Prostate gland (tissue), 2 donors: Measurements from ENCODE around the gene PAXX.

ENCODE experiments used
- POLR2A ChIP-seq: fragments of 450-650 bp; IDR thresholded peaks from one replicate; pipeline ENCODE4 v1.6.1; 2016; ENCODE audit warnings: antibody characterized with exemption, mild to moderate bottlenecking
- POLR2AphosphoS5 ChIP-seq: sonication (generic); formaldehyde crosslinking; IDR thresholded peaks from one replicate; pipeline ENCODE4 v1.6.1; 2017; ENCODE audit warnings: antibody characterized with exemption
- TF ChIP-seq, protein P1 (sequence below), 4 experiments: fragments of 200-600 bp in 2 of 4; fragments of 450-650 bp in 2 of 4; sonication (generic) in 2 of 4; IDR thresholded peaks; 1 replicate in 3 of 4; 2 replicates in 1 of 4; pipeline ENCODE4 v1.5.1; 2016 to 2019; ENCODE audit warnings: antibody characterized with exemption in 4 of 4, mild to moderate bottlenecking in 2 of 4, moderate library complexity in 2 of 4

DNA sequence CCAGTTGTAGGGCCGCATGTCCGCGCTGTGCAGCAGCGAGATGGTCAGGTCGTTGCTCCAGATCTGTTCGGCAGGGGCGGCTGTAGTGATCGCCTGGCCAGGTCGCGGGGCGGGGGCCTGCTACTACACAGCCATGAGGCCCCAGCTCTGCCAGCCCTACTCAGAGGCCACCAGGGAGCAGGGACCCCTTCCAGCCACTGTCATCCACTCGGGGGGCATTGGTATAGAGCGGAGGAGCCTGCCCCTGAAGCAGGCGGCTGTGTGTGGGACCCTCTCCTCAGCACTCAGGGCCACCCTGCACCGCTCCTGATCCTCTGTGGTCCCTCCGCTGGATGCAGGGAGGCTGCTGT is 49.4 kb upstream of the PAXX start:
- TF ChIP-seq, protein P1, sequence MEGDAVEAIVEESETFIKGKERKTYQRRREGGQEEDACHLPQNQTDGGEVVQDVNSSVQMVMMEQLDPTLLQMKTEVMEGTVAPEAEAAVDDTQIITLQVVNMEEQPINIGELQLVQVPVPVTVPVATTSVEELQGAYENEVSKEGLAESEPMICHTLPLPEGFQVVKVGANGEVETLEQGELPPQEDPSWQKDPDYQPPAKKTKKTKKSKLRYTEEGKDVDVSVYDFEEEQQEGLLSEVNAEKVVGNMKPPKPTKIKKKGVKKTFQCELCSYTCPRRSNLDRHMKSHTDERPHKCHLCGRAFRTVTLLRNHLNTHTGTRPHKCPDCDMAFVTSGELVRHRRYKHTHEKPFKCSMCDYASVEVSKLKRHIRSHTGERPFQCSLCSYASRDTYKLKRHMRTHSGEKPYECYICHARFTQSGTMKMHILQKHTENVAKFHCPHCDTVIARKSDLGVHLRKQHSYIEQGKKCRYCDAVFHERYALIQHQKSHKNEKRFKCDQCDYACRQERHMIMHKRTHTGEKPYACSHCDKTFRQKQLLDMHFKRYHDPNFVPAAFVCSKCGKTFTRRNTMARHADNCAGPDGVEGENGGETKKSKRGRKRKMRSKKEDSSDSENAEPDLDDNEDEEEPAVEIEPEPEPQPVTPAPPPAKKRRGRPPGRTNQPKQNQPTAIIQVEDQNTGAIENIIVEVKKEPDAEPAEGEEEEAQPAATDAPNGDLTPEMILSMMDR (IDR thresholded peaks at IDR 0.05) = no peak
- TF ChIP-seq POLR2AphosphoS5 (no peak), POLR2A (no peak)
